DOHH2 (cell line): Measurements from ENCODE around the gene DCTD.

Experiments
- CTCF ChIP-seq: fragments of 200-600 bp; sonication (generic); IDR thresholded peaks from one replicate; pipeline ENCODE4 v1.5.1; 2014; ENCODE audit warnings: antibody characterized with exemption, mild to moderate bottlenecking, low read depth, low read length; ENCODE audit not compliant: poor library complexity, severe bottlenecking
- EZH2phosphoT487 ChIP-seq: fragments of 200-600 bp; sonication (generic); IDR thresholded peaks from 2 replicates; pipeline ENCODE4 v1.6.1; 2017; ENCODE audit warnings: borderline replicate concordance, mild to moderate bottlenecking, antibody characterized with exemption, low read length, moderate library complexity, mixed read lengths

- no peak for TF ChIP-seq CTCF
- TF ChIP-seq EZH2phosphoT487: no peak
Measured at GRCh38 chr4:182848685-182849084, 68.5 kb downstream of the DCTD start.
